Suppressor macrophage (primary cell): ENCODE data around the gene MIER2.
"Not testable (repeated sequence)": the region's sequence is repeated elsewhere in the genome, so short reads cannot be mapped to it uniquely, and the experiment has no call there.

Experiments
- DNase-seq, 4 experiments: peaks; one replicate each; pipeline ENCODE4 v3.0.0-alpha.2; 2020 to 2022
- total RNA-seq, 17 experiments: gene quantifications; one replicate each; lab custom pipeline; 2026; ENCODE audit warnings: mixed read lengths in 6 of 17, inconsistent platforms in 3 of 17; lab: John Stamatoyannopoulos, UW

Gene MIER2
- total RNA-seq: 4.8 to 25.2 (median 10.4) reads per million in 17 experiments

DNA sequence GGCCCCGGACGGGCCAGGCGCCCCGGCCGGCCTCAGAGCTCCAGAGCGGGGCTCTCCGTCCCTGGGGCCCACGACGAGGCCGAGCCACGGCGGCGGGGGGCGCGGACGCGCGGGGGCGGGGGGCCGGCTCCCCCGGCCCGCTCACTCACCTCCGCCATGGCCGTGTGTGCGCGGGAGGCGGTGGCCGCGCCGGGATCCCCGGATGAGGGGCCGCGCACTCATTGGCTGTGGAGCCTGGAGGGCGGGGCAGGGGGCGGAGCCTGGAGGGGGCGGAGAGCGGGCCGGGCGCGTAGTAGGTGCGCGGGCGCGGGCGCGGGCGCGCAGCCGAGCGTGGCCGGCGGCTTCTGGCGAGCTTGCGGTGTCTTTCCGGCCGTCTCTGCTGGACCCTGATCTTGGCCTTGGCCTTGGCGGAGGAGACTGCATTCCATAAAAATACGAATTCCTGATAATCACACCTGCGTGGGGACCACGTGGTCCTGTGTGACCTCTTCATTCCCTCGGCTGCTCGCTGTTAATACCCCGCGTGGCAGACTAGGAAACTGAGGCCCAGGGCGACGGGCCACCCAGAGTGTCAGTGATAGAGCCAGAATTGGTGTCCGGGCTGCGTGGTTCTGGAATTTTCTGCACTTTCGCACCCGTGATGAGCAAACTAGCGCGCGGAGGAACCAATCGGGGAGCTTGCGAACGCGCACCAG lies at the start of gene MIER2:
Gene MIER2, minus strand, starts transcription at position 172 of the 695 bp plus-strand sequence. Its CDS starts 14 bp downstream, at position 158.
- peak; percentile 79 to 94 (median 91) for DNase-seq

GRCh38 chr19:393560-393959 lies 49.0 kb upstream of the MIER2 start:
- not testable (repeated sequence) for DNase-seq

- DNase-seq: peak in 2 of 4 experiments; percentile 12 to 35
Measured at GRCh38 chr19:392375-392970, 47.9 kb upstream of the MIER2 start.

GRCh38 chr19:391726-392374 lies 47.3 kb upstream of the MIER2 start:
- no peak for DNase-seq

DNA sequence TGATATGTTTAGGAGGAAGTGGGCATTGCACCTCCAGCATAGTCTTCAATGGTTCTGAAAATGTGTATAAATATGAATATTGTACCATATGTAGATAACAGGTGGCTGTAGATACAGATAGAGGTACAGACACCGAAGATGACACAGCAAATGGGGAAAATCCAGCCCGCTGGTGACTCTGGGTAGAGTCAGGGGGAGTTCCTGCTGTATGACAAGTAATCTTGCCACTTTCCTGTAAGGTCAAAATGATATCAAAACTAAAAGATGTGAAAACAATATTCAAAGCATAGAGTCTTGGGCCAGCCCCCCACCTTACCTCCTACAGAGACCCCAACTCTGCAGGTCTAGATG lies 46.6 kb upstream of the MIER2 start:
- DNase-seq: no peak

DNA sequence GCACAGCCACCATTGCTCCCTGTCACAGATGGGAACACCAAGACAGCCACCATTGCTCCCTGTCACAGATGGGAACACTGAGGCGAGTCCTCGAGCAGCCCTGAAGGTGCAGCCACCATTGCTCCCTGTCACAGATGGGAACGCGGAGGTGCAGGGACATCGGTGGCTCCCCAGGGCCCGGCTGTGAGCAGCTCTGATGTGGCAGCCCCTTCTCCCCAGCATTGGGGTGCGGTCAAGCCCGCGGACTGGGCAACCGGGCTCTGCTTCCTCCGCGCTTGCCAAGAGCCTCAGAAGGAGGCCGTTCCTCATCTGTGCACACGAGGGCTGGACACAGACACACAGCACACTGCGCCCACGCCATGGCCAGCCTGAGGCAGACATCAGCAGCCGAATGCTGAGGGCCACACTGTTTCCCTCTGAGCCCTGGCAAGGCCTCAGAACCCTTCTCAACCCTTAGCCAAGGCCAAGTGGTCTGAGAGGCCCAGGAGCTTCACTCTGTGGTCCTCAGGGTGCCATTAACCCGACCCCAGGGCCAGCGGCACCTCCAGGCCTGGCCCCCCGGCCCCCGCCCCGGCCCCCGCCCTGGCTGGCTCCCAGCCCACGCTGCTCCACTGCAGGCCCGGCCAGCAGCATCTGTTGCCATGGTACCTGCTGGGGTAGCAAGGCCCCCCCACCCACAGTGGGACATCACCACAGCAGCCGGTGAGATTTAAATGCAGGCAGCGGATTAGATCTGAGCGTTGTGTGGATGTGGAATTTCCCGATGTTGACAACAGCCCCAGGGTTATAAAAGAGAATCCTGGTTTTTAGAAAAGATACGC lies 46.0 kb upstream of the MIER2 start:
- no peak for DNase-seq

GRCh38 chr19:389935-390289 lies 45.3 kb upstream of the MIER2 start:
- DNase-seq: no peak

GRCh38 chr19:389255-389934 lies 44.8 kb upstream of the MIER2 start:
- DNase-seq: no peak

DNA sequence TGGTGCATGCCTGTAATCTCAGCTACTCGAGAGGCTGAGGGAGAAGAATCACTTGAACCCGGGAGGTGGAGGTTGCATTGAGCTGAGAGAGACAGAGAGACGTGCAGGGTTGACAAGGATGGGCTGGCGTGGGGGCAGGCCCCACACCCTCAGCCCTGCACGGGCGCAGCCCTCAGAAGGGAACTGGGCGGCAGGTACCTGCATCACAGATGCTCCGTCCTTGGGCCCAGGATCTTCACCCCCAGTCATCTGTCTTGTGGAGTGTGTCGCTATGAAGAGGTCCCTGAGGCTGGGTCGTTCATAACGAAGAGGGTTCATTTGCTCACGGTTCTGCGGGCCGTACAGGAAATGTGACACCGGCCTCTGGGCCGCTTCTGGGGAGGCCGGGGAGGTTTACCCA lies 44.1 kb upstream of the MIER2 start:
- DNase-seq: no peak

DNA sequence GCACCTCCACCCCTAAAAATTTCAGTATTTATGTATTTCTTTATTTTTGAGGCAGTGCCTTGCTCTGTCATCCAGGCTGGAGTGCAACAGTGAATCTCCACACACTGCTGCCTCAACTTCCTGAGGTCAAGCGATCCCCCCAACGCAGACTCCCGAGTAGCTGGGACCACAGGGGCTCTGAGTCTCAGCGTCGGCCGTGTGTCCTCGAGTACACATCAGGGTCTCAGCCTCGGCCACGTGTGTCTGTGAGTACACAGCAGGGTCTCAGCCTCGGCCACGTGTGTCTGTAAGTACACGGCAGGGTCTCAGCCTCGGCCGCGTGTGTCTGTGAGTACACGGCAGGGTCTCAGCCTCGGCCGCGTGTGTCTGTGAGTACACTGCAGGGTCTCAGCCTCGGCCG lies 43.2 kb upstream of the MIER2 start:
- DNase-seq: no peak

GRCh38 chr19:386632-387301 lies 42.2 kb upstream of the MIER2 start:
- not testable (repeated sequence) for DNase-seq

DNA sequence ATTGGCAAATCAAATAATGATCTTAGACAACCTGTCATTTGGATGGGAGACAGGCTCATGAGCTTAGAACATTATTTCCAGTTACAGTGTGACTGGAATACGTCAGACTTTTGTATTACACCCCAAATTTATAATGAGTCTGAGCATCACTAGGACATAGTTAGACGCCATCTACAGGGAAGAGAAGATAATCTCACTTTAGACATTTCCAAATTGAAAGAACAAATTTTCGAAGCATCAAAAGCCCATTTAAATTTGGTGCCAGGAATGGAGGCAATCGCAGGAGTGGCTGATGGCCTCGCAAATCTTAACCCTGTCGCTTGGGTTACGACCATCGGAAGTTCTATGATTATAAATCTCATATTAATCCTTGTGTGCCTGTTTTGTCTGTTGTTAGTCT lies 41.6 kb upstream of the MIER2 start:
- DNase-seq: not testable (repeated sequence)

- no peak for DNase-seq
Measured at GRCh38 chr19:384799-385169, 40.2 kb upstream of the MIER2 start.

GRCh38 chr19:383922-384798 lies 39.6 kb upstream of the MIER2 start:
- peak in 2 of 4 experiments; percentile 15 for DNase-seq

- DNase-seq: no peak
Measured at GRCh38 chr19:383040-383439, 38.4 kb upstream of the MIER2 start.

DNA sequence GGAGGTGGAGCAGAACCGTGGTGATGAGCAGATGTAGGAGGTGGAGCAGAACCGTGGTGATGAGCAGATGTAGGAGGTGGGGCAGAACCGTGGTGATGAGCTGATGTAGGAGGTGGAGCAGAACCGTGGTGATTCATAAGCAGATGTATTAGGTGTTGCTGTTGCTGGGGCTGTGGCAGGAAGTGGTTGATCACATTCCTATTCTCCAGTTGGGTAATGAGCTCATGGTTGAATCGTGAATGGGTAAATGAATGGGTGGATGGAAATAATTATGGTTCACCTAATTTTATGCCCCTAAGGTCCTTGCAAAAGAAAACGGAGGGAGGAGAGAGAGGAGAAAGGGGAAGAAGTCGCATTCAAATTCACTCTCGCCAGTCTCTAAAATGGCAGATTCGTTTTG lies 38.0 kb upstream of the MIER2 start:
- DNase-seq: not testable (repeated sequence)

DNA sequence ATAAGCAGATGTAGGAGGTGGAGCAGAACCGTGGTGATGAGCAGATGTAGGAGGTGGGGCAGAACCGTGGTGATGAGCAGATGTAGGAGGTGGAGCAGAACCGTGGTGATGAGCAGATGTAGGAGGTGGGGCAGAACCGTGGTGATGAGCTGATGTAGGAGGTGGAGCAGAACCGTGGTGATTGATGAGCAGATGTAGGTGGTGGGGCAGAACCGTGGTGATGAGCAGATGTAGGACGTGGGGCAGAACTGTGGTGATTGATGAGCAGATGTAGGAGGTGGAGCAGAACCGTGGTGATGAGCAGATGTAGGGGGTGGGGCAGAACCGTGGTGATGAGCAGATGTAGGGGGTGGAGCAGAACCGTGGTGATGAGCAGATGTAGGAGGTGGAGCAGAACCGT lies 37.3 kb upstream of the MIER2 start:
- not testable (repeated sequence) for DNase-seq

DNA sequence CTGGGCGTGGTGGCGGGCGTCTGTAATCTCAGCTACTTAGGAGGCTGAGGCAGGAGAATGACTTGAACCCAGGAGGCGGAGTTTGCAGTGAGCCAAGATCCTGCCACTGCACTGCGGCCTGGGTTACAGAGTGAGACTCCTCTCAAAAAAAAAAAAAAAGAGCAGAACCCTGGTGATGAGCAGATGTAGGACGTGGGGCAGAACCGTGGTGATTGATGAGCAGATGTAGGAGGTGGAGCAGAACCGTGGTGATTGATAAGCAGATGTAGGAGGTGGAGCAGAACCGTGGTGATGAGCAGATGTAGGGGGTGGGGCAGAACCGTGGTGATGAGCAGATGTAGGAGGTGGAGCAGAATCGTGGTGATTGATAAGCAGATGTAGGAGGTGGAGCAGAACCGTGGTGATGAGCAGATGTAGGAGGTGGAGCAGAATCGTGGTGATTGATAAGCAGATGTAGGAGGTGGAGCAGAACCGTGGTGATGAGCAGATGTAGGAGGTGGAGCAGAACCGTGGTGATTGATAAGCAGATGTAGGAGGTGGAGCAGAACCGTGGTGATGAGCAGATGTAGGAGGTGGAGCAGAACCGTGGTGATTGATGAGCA lies 36.1 kb upstream of the MIER2 start:
- not testable (repeated sequence) for DNase-seq

GRCh38 chr19:379796-380195 lies 35.2 kb upstream of the MIER2 start:
- no peak for DNase-seq

GRCh38 chr19:378706-379105 lies 34.1 kb upstream of the MIER2 start:
- no peak for DNase-seq
